K562 (cell line): ENCODE data around the gene OBSCN. TPM values are rescaled to one million over a fixed set of nuclear protein-coding genes. Genes with fewer than 3 reads are reported as not detected.

ENCODE experiments used
- ARNT ChIP-seq, 2 experiments: fragments of 450-650 bp; IDR thresholded peaks; 2 replicates each; pipeline ENCODE4 v1.6.1; 2016; ENCODE audit warnings: mild to moderate bottlenecking in 1 of 2
- E4F1 ChIP-seq: fragments of 250-450 bp; sonication (Bioruptor Pico); IDR thresholded peaks from 2 replicates; pipeline ENCODE4 v1.5.0; 2021; ENCODE audit warnings: mild to moderate bottlenecking, borderline replicate concordance
- NFIX ChIP-seq: fragments of 250-450 bp; sonication (Bioruptor Pico); IDR thresholded peaks from 2 replicates; pipeline ENCODE4 v1.4.0; 2020; ENCODE audit warnings: low read depth, mild to moderate bottlenecking, moderate library complexity
- NFXL1 ChIP-seq: fragments of 450-650 bp; formaldehyde crosslinking; IDR thresholded peaks from 2 replicates; pipeline ENCODE4 v1.4.0; 2021; ENCODE audit warnings: mild to moderate bottlenecking
- REST ChIP-seq, 2 experiments: fragments of 450-650 bp; formaldehyde crosslinking in 1 of 2; IDR thresholded peaks; 2 replicates each; pipeline versions ENCODE4 v1.4.0 to v1.6.1; 2014 to 2020; ENCODE audit warnings: mild to moderate bottlenecking in 2 of 2, borderline replicate concordance in 1 of 2, low read depth in 1 of 2
- TAF1 ChIP-seq: IDR thresholded peaks from 2 replicates; pipeline ENCODE4 v1.6.1; 2011; ENCODE audit warnings: mild to moderate bottlenecking, low read length, moderate library complexity; ENCODE audit not compliant: insufficient read depth, control insufficient read depth, severe bottlenecking; ENCODE audit errors: extremely low read depth
- TBP ChIP-seq: optimal IDR thresholded peaks from 2 replicates; pipeline ENCODE3; 2011; ENCODE audit warnings: low read depth, low read length, improper control_type of control experiment
- ZC3H8 ChIP-seq: fragments of 450-650 bp; IDR thresholded peaks from 2 replicates; pipeline ENCODE4 v1.6.1; 2017
- ZNF232 ChIP-seq: sonication (generic); formaldehyde crosslinking; IDR thresholded peaks from 2 replicates; pipeline ENCODE4 v1.8.0; 2022; ENCODE audit warnings: mild to moderate bottlenecking, missing genetic modification reagents
- ZNF583 ChIP-seq: fragments of 250-450 bp; sonication (Bioruptor Pico); IDR thresholded peaks from 2 replicates; pipeline ENCODE4 v1.4.0; 2020
- ZNF778 ChIP-seq: fragments of 450-650 bp; formaldehyde crosslinking; IDR thresholded peaks from 2 replicates; pipeline ENCODE4 v1.4.0; 2020; ENCODE audit warnings: mild to moderate bottlenecking, moderate library complexity
- polyA plus RNA-seq, 8 experiments: library from polyadenylated mRNA; depleted of rRNA in 4 of 8; stranded (reverse) in 5 of 8; unstranded in 3 of 8; fragments of >200 nt; fragmentation: Nextera tagmentation in 2 of 8; fragmentation: Illumina TruSeq in 1 of 8; extraction: Ambion mirVana in 2 of 8; extraction: Trizol in 1 of 8; gene quantifications; 2 replicates each; pipeline versions ENCODE4 v1.2.1 to v1.2.3, GENCODE V29; 2011 to 2014; ENCODE audit warnings: inconsistent platforms in 1 of 8, missing spikeins in 1 of 8
- total RNA-seq, 7 experiments: library from RNA; depleted of rRNA in 6 of 7; stranded (reverse); fragments of >200 nt in 6 of 7; fragmentation: Illumina TruSeq in 2 of 7; extraction: Trizol in 2 of 7; gene quantifications; 2 replicates each; pipeline versions ENCODE4 v1.2.1 to v1.2.3, GENCODE V29; 2011 to 2021; ENCODE audit warnings: low replicate concordance in 1 of 7

The OBSCN gene
- total and polyA plus RNA-seq, 9 of the 15 experiments (the other 6 are each of a cell fraction or from before 2014, with no cell fraction given): 0.18 to 19.7 (median 3.6) TPM

- TF ChIP-seq REST (IDR thresholded peaks at IDR 0.05; ENCODE audit: borderline replicate concordance) (no peak), REST (CRISPR knock-in tag; IDR thresholded peaks at IDR 0.05; ENCODE audit: low read depth) (no peak), E4F1 (CRISPR knock-in tag) (no peak), ZC3H8 (no peak), ZNF583 (CRISPR knock-in tag) (0 out of 2 replicates have a peak, but pooled peaks have one; percentile 9), ZNF232 (CRISPR knock-in tag) (no peak), ZNF778 (CRISPR knock-in tag) (no peak), NFXL1 (CRISPR knock-in tag) (no peak), TAF1 (peak; percentile 28), ARNT (IDR thresholded peaks at IDR 0.05) (no peak; a peak in 1 of 4 replicates), NFIX (CRISPR knock-in tag) (no peak), TBP (no peak)
These were observed 160.3 kb downstream of the OBSCN start (continued) for GRCh38 chr1:228367798-228368791.
